Measurements from ENCODE around the gene TEX26. TPM values are rescaled to one million over a fixed set of nuclear protein-coding genes. Genes with fewer than 3 reads are reported as not detected.

The TEX26 gene
- total RNA-seq, 4 donors from 2014 or later = not detected

DNA sequence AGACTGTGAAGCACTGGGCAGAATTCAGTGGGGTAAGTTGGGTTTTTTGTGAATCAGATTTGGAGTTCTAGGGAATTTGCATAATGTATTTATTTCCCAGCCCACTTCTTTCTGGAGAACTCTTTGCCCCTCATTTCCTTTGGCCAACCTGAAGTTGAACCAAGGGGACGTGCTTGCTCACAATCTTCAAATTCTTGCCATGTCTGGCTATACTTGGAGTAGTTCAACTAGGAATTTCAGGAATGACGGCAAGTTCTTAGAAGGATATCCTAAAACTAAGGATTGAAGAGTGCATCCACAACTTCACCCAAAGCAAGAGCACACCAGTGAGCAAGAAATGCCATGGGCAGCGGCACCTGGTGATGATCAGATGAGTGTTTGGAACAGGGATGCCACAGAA, 88.5 kb downstream of the TEX26 start:
- DNase-seq = no peak
- intact Hi-C loops (cut with DNase I; ENCODE audit: low total_unique reads) = no loop called here
- TF ChIP-seq POLR2A (IDR thresholded peaks at IDR 0.05) (no peak), CTCF (IDR thresholded peaks at IDR 0.05 in 4 of 5, conservative IDR thresholded peaks at IDR 0.05 in 1 of 5) (no peak)
- ATAC-seq = no peak
- Histone ChIP-seq H3K27me3 (no peaks in the 10 kb centered on the region), H3K9me3 (no peaks in the 10 kb centered on the region), H3K4me1 (no peaks in the 10 kb centered on the region), H3K4me3 (no peak overlapping the region), H3K36me3 (no peaks in the 10 kb centered on the region), H3K27ac (no peak overlapping the region)
- in situ Hi-C loops (cut with MboI; ENCODE audit: low sequenced_read_pairs in 4 of 4) = no loop called here

GRCh38 chr13:31022288-31022895, 89.9 kb downstream of the TEX26 start:
- DNase-seq (no peak), ATAC-seq (no peak)
- Histone ChIP-seq H3K27me3 (no peaks in the 10 kb centered on the region), H3K9me3 (no peaks in the 10 kb centered on the region), H3K27ac (no peak overlapping the region), H3K4me3 (no peak overlapping the region), H3K4me1 (no peaks in the 10 kb centered on the region), H3K36me3 (no peaks in the 10 kb centered on the region)
- intact Hi-C loops (cut with DNase I; ENCODE audit: low total_unique reads) (no loop called here), in situ Hi-C loops (cut with MboI; ENCODE audit: low sequenced_read_pairs in 4 of 4) (no loop called here)
- TF ChIP-seq CTCF (IDR thresholded peaks at IDR 0.05 in 4 of 5, conservative IDR thresholded peaks at IDR 0.05 in 1 of 5) = no peak
- no peak for TF ChIP-seq POLR2A (IDR thresholded peaks at IDR 0.05)

DNA sequence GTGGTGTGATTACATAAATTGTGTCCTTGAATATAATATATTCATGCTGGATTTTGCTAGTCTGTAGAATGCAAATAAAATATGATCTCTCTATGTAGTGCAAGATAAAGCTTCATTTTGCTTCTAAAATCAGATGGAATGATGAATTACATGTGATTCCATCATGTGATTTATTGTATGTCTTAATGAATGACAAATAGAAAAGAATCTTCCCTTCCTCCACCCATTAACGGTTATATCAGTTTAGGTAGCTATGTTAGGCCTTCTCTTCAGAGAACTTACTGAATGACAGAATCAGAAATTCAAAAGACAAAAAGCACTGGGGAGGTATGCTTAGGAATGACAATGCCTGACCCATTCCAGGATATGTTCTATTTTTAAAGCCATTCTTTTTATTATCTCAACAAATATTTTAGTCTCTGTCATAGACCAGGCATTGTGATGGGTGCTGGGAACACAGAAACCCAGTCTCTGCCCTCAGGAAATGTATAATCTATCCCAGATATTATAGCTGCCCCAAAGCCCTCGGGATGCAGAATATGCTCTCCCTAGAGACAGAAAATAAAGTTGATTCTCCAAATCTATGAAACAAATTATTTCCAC, 90.6 kb downstream of the TEX26 start:
- H3K9me3 ChIP-seq = no peaks in the 10 kb centered on the region
- H3K4me1 ChIP-seq = no peaks in the 10 kb centered on the region
- no peaks in the 10 kb centered on the region for H3K27me3 ChIP-seq
- in situ Hi-C loops (cut with MboI; ENCODE audit: low sequenced_read_pairs in 4 of 4) = no loop called here
- intact Hi-C loops (cut with DNase I; ENCODE audit: low total_unique reads) = no loop called here
- H3K4me3 ChIP-seq = no peak overlapping the region
- TF ChIP-seq POLR2A (IDR thresholded peaks at IDR 0.05) (no peak), CTCF (IDR thresholded peaks at IDR 0.05 in 4 of 5, conservative IDR thresholded peaks at IDR 0.05 in 1 of 5) (no peak)
- DNase-seq = no peak
- no peak overlapping the region for H3K27ac ChIP-seq
- no peaks in the 10 kb centered on the region for H3K36me3 ChIP-seq
- no peak for ATAC-seq

Other genes starting within 250 kb of the TEX26 start
- gene ALOX5AP, start 197.1 kb upstream of the TEX26 start, total RNA-seq = 1 to 10 TPM; 5.3 to 9.1 (median 7.1) TPM
- 10 to 100 TPM; 12.8 to 37.7 (median 23.3) TPM for gene MEDAG, start 26.4 kb upstream of the TEX26 start, total RNA-seq
- 10 to 100 TPM; 23.0 to 57.7 (median 30.6) TPM for gene HSPH1, start 229.2 kb downstream of the TEX26 start, total RNA-seq